HEK293 (cell line): Measurements from ENCODE around the gene MZT2A.
"Not testable (repeated sequence)": the region's sequence is repeated elsewhere in the genome, so short reads cannot be mapped to it uniquely, and the experiment has no call there.

Source experiments
- CTCF ChIA-PET: fragments of 350-600 bp; formaldehyde crosslinking; extraction: SDS; loops from one replicate; lab custom pipeline; 2021; ENCODE audit warnings: antibody characterized with exemption; lab: Yijun Ruan, JAX
- POLR2A ChIA-PET: fragments of 300-600 bp; formaldehyde crosslinking; extraction: SDS; loops from one replicate; lab custom pipeline; 2020; ENCODE audit warnings: antibody characterized with exemption, inconsistent platforms; lab: Yijun Ruan, JAX
- H3K27ac ChIP-seq: fragments of 200-500 bp; sonication (Bioruptor generic); 2 replicates; pipeline ENCODE4 v1.5.1; 2014; ENCODE audit warnings: low read depth, low read length, control low read depth, inconsistent platforms; ENCODE audit errors: extremely low read depth
- H3K36me3 ChIP-seq, 2 experiments: fragments of 200-500 bp in 1 of 2; sonication (Bioruptor generic) in 1 of 2; 1 replicate in 1 of 2; 2 replicates in 1 of 2; pipeline ENCODE4 v1.5.1; 2014 to 2017; ENCODE audit warnings: inconsistent platforms in 2 of 2, low read length in 2 of 2; ENCODE audit not compliant: control insufficient read depth in 2 of 2, insufficient read depth in 1 of 2
- H3K4me1 ChIP-seq: fragments of 200-500 bp; sonication (Bioruptor generic); 2 replicates; pipeline ENCODE4 v1.5.1; 2014; ENCODE audit warnings: mild to moderate bottlenecking, low read length, inconsistent platforms; ENCODE audit not compliant: control insufficient read depth, insufficient read depth
- H3K4me3 ChIP-seq: 2 replicates; pipeline ENCODE4 v1.5.1; 2011; ENCODE audit warnings: low read depth, mild to moderate bottlenecking, control low read depth, low read length, moderate library complexity
- H3K9me3 ChIP-seq: fragments of 200-500 bp; sonication (Bioruptor generic); 2 replicates; pipeline ENCODE4 v1.5.1; 2014; ENCODE audit warnings: low read depth, low read length, inconsistent platforms; ENCODE audit not compliant: control insufficient read depth, insufficient read depth
- TCF7L2 ChIP-seq: IDR thresholded peaks from 2 replicates; pipeline ENCODE4 v1.6.1; 2011; ENCODE audit warnings: low read depth, mild to moderate bottlenecking, inconsistent platforms, low read length, moderate library complexity, borderline replicate concordance
- YY1 ChIP-seq: fragments of 450-650 bp; formaldehyde crosslinking; IDR thresholded peaks from 2 replicates; pipeline ENCODE4 v1.5.1; 2018; ENCODE audit warnings: missing biosample characterization, missing genetic modification characterization
- ZNF133 ChIP-seq: fragments of 450-650 bp; formaldehyde crosslinking; IDR thresholded peaks from 2 replicates; pipeline ENCODE4 v1.5.1; 2016; ENCODE audit warnings: missing biosample characterization, missing genetic modification characterization
- ZNF169 ChIP-seq: fragments of 450-650 bp; formaldehyde crosslinking; IDR thresholded peaks from 2 replicates; pipeline ENCODE4 v1.5.1; 2016; ENCODE audit warnings: missing biosample characterization, missing genetic modification characterization
- ZNF324 ChIP-seq: fragments of 450-650 bp; formaldehyde crosslinking; IDR thresholded peaks from 2 replicates; pipeline ENCODE4 v1.5.1; 2016; ENCODE audit warnings: missing biosample characterization, missing genetic modification characterization
- ZNF530 ChIP-seq: fragments of 450-650 bp; formaldehyde crosslinking; IDR thresholded peaks from 2 replicates; pipeline ENCODE4 v1.5.1; 2016; ENCODE audit warnings: low read depth, missing biosample characterization, missing genetic modification characterization
- ZNF548 ChIP-seq: fragments of 450-650 bp; formaldehyde crosslinking; IDR thresholded peaks from 2 replicates; pipeline ENCODE4 v1.5.1; 2016; ENCODE audit warnings: missing biosample characterization, missing genetic modification characterization
- ZNF692 ChIP-seq: fragments of 450-650 bp; formaldehyde crosslinking; IDR thresholded peaks from 2 replicates; pipeline ENCODE4 v1.5.1; 2016; ENCODE audit warnings: missing biosample characterization, missing genetic modification characterization
- ZNF792 ChIP-seq: fragments of 450-650 bp; formaldehyde crosslinking; IDR thresholded peaks from 2 replicates; pipeline ENCODE4 v1.5.1; 2016; ENCODE audit warnings: missing biosample characterization, missing genetic modification characterization

MZT2A gene

GRCh38 chr2:131503587-131503986, 11.4 kb upstream of the MZT2A start:
- H3K36me3 ChIP-seq, result peaks cover 40 to 98% of the 10 kb centered on the region in 2 experiments; a peak in 2 of 3 replicates
- H3K9me3 ChIP-seq, H3K4me3 ChIP-seq, POLR2A ChIA-PET, H3K27ac ChIP-seq, H3K4me1 ChIP-seq: not testable (repeated sequence)
- CTCF ChIA-PET, result interaction anchor here (1.3 kb wide), 1 partner anchor 10 kb away, joined by 6 read pairs; no protein-coding TSS in a partner anchor

GRCh38 chr2:131498321-131498973, 6.2 kb upstream of the MZT2A start:
- CTCF ChIA-PET, POLR2A ChIA-PET, H3K27ac ChIP-seq, H3K9me3 ChIP-seq, H3K4me1 ChIP-seq, H3K4me3 ChIP-seq: not testable (repeated sequence)
- H3K36me3 ChIP-seq, result peaks cover 17 to 75% of the 10 kb centered on the region in 2 experiments; a peak in 2 of 3 replicates

GRCh38 chr2:131495506-131495905, 3.3 kb upstream of the MZT2A start:
- POLR2A ChIA-PET, H3K9me3 ChIP-seq, H3K4me1 ChIP-seq, H3K4me3 ChIP-seq, H3K27ac ChIP-seq: not testable (repeated sequence)
- peaks cover 3 to 48% of the 10 kb centered on the region in 2 experiments; a peak in 1 of 3 replicates for H3K36me3 ChIP-seq
- CTCF ChIA-PET, result interaction anchor here (0.6 to 1.9 kb wide), 2 partner anchors 82 to 1007 kb away, joined by 3 to 7 read pairs; no protein-coding TSS in a partner anchor

- 0 out of 2 replicates have a peak, but pooled peaks cover 2% of the 10 kb centered on the region for H3K4me1 ChIP-seq
- peak overlapping the region; percentile 88 for H3K27ac ChIP-seq
- CTCF ChIA-PET, result interaction anchor here (0.6 to 2.5 kb wide), 13 partner anchors 9 to 392 kb away, joined by 3 to 16 read pairs (median 3); partner anchors contain the start of gene CCDC74A
- peaks cover 0 to 43% of the 10 kb centered on the region in 2 experiments; a peak in 2 of 3 replicates for H3K36me3 ChIP-seq
- TF ChIP-seq ZNF133 (tag by site-specific recombination), result no peak
- TF ChIP-seq TCF7L2, result no peak
- no peak for TF ChIP-seq ZNF324 (tag by site-specific recombination)
- no peak for TF ChIP-seq YY1 (tag by site-specific recombination)
- TF ChIP-seq ZNF792 (tag by site-specific recombination), result no peak
- no peak for TF ChIP-seq ZNF169 (tag by site-specific recombination)
- TF ChIP-seq ZNF692 (tag by site-specific recombination), result 0 out of 2 replicates have a peak, but pooled peaks have one; percentile 3
- no peak for TF ChIP-seq ZNF530 (tag by site-specific recombination)
- TF ChIP-seq ZNF548 (tag by site-specific recombination), result no peak
- H3K9me3 ChIP-seq, result no peaks in the 10 kb centered on the region
- peak overlapping the region; percentile 51 for H3K4me3 ChIP-seq
- POLR2A ChIA-PET, result interaction anchor here (0.9 to 1.3 kb wide), 3 partner anchors 9 to 189 kb away, joined by 3 to 6 read pairs (median 5); no protein-coding TSS in a partner anchor
Observed at GRCh38 chr2:131493199-131493968, 1.2 kb upstream of the MZT2A start.
